GM13977 (cell line): ENCODE measurements around the gene CACNA1C.

Experiments
- DNase-seq: peaks from one replicate; pipeline ENCODE4 v3.0.0; 2012; ENCODE audit warnings: low spot score
- in situ Hi-C: fragments of 300-500 bp; cut with MboI; formaldehyde crosslinking; loops from one replicate; pipeline ENCODE4 v1.12.0; 2022; ENCODE audit warnings: low sequenced_read_pairs, low pct_unique_long_range_greater_than_20kb, mixed read lengths, inconsistent platforms; ENCODE audit not compliant: unreplicated experiment
- TF ChIP-seq, protein P1 (sequence below): IDR thresholded peaks from 2 replicates; pipeline ENCODE4 v1.5.1; 2012; ENCODE audit warnings: mild to moderate bottlenecking, control low read depth; ENCODE audit not compliant: insufficient read depth; ENCODE audit errors: extremely low read depth, missing control alignments

Gene CACNA1C

DNA sequence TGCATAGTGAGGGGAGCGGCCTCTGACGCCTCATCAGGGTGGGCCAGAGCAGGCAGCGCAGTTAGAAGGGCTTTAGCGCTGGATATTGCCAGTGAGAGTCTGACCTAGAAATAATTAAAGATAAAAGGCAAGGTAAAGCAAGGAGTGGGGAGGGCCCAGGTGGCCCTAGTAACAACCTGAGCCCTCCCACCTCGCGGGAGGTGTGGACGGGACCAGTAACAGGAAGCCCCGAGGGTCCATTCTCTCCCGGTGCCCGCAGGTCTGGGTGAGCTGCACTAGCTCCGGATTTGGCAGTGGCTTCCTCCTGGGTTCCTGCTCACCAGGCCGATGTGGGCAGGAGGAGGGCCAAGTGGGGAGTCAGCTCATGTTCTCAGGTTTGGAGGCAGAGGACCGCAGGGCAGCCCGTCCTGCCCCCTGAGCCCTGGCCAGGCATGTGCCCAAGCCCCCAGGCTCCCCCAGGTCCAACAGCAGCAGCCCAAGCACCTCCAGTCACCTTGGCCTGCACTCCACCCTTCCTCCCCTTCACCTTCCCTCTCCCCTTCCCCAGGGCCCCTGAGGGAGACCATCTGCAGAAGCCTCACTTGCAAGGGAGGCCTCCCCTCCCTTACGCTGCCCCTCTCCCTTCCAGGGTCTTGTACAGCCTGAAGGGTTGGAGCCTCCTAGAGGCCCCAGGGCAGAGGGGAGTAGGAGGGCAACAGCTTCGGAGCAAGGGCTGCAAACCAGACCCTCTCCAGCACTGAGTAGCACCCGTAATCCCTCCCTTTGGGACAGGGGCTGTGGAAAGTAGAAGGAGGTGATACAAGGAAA is 597.7 kb downstream of the CACNA1C start:
- in situ Hi-C loops: no loop called here
- no peak for DNase-seq
- TF ChIP-seq, protein P1, sequence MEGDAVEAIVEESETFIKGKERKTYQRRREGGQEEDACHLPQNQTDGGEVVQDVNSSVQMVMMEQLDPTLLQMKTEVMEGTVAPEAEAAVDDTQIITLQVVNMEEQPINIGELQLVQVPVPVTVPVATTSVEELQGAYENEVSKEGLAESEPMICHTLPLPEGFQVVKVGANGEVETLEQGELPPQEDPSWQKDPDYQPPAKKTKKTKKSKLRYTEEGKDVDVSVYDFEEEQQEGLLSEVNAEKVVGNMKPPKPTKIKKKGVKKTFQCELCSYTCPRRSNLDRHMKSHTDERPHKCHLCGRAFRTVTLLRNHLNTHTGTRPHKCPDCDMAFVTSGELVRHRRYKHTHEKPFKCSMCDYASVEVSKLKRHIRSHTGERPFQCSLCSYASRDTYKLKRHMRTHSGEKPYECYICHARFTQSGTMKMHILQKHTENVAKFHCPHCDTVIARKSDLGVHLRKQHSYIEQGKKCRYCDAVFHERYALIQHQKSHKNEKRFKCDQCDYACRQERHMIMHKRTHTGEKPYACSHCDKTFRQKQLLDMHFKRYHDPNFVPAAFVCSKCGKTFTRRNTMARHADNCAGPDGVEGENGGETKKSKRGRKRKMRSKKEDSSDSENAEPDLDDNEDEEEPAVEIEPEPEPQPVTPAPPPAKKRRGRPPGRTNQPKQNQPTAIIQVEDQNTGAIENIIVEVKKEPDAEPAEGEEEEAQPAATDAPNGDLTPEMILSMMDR: no peak

DNA sequence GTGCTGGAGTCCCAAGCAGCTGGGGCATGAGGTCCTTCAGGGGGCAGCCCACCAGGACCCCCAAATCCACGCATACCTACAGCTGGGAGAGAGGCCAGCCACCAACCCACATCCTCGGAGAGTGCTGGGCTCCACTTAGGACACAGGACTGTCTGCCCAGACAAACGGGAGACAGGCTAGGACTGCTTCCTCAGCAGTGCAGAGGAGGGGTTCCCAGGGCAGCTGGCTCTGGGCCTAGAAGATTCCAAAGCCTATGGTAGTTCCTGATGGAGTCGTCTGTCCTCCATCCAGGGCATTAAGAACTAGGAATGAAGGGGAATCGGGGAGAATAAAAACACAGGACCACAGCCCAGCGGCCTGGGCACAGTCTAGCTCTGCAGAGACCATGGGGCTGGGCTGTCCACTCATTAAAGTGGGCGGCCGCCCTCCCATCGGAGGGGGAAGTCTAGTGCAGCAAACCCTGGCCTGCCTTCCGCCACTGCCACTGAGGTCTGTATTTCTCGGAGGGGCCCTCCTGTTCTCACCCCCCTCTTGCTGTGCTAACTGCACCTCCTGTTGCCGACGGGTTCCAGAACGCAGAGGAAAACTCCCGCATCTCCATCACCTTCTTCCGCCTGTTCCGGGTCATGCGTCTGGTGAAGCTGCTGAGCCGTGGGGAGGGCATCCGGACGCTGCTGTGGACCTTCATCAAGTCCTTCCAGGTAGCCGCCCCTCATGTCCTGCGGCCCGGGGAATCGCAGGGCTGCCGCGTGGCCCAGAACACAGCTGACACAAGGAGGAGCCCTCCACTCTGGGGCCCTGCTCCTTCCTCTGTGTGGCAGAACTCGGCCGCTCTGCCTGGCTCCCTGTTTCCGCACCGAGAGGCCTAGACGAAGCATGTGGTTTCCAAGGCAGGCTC is 598.5 kb downstream of the CACNA1C start:
- DNase-seq: no peak
- TF ChIP-seq, protein P1: no peak
- in situ Hi-C loops: no loop called here

DNA sequence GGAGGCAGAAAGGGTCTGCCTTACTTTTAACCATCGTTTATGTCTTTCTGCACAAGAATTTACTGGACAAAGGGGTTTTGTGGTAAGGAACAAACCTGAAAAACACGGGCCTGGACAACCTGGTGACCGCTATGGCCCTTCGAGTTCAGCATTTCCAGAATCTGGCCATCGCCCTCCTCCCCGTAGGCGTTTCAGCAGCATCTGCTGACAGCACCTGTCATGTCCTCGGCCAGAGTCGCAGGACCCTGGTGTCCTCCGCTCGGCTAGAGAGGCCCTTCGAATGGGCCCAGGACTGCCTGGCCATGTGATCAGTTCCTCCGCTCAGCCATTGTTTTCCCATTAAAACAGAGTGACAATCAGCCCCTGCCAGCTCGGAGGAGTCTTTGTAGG is 599.2 kb downstream of the CACNA1C start:
- in situ Hi-C loops: no loop called here
- no peak for DNase-seq
- TF ChIP-seq, protein P1: no peak

DNA sequence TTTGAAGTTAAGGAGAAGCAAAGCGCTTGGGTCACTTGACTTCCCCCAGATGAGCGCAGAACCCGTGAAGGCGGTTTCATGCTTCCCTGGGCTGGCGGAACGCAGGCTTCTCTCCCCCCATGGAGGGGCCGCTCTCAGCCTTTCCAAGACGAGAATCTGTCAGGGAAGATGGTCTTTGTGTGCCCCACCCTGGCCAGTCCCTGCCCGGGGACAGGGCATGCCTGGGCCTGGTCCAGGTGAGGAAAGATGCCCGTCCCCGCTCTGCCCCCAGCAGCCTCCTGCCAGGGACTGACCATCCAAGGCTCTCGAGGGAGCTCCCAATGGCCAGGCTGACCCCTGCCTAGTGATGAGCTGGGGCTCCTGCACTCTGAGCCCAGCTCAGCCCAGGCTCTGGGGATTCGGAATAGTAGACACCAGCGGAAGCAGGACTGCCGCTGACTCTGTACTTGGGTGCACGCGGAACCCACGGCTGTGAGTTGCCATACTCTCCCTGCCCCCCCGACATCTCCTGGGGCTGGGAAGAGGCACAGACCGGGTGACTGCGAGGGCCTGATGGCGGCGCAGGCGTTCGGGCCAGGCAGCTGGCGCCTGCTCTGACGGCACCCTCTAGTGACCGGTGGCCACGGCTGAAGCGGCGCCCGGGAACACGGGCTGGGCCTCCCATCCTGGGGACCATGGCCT is 599.8 kb downstream of the CACNA1C start:
- DNase-seq: no peak
- in situ Hi-C loops: no loop called here
- TF ChIP-seq, protein P1: no peak

DNA sequence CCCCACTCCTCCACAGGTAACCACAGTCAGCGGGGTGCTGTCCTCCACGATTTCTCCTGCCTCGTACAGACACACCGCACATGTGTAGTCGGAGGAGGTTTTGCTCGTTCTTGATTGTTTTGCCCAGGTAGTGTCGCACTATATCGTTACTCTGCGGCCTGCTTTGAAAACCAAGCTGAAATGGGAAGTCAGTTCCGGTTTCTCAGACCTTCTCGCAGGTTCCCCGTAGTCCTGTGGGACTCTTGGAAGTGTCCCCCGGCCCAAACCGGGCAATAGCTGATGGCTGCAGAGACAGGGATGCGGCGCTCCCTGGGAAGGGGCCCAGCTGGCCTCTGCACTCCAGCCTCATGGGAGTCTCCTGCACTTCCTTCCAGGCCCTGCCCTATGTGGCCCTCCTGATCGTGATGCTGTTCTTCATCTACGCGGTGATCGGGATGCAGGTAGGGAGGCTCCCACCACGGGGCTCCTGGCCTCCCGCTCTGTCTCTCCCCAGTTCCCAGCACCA is 600.7 kb downstream of the CACNA1C start:
- DNase-seq: no peak
- in situ Hi-C loops: no loop called here
- TF ChIP-seq, protein P1: no peak

DNA sequence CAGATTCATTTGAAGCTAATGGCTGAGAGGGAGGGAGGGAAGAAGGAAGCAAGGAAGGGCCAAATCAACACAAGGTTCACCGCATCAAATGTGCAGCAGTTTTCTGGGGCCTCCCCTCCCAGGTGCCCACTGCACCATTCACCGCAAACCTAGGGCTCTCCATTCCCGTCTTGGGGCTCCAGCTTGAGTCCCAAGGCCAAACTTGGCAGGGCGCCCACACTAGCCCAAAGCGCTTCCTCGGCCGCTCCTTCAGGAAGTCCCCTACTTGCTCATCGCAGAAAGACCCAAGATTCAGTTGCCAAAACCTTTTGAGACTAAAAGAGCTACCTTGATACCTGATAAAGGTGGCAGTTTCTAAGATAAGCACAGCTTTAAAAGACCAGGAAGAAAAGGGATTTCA is 601.5 kb downstream of the CACNA1C start:
- DNase-seq: no peak
- in situ Hi-C loops: no loop called here
- TF ChIP-seq, protein P1: no peak
